Right atrium auricular region (tissue), 2 donors: ENCODE results near the gene MSH4. TPM values are rescaled to one million over a fixed set of nuclear protein-coding genes. Genes with fewer than 3 reads are reported as not detected.

Experiments used
- DNase-seq: peaks from one replicate; pipeline ENCODE4 v3.0.0-alpha.2; 2019; ENCODE audit warnings: low spot score
- H3K27ac ChIP-seq, 2 donors: fragments of 200-600 bp; sonication (generic); 1 replicate in 1 of 2; 2 replicates in 1 of 2; pipeline ENCODE4 v1.5.1; 2016 to 2019
- H3K27me3 ChIP-seq, 2 donors: fragments of 200-600 bp; sonication (generic); one replicate each; pipeline versions ENCODE4 v1.5.1 to v1.6.0; 2017 to 2019
- H3K36me3 ChIP-seq: fragments of 200-600 bp; sonication (generic); one replicate; pipeline ENCODE4 v1.5.1; 2016
- H3K4me1 ChIP-seq, 2 donors: fragments of 200-600 bp; sonication (generic); one replicate each; pipeline versions ENCODE4 v1.5.1 to v1.6.0; 2017 to 2019
- H3K4me3 ChIP-seq, 2 donors: fragments of 200-600 bp; sonication (generic); 1 replicate in 1 of 2; 2 replicates in 1 of 2; pipeline ENCODE4 v1.5.1; 2017 to 2019; ENCODE audit warnings: mild to moderate bottlenecking in 1 of 2, moderate library complexity in 1 of 2
- H3K9me3 ChIP-seq, 2 donors: fragments of 200-600 bp; sonication (generic); one replicate each; pipeline ENCODE4 v1.5.1; 2019
- CTCF ChIP-seq, 2 donors: fragments of 200-600 bp; sonication (generic); IDR thresholded peaks; one replicate each; pipeline ENCODE4 v1.5.1; 2019; ENCODE audit warnings: antibody characterized with exemption in 2 of 2
- total RNA-seq, 2 donors: library from RNA; depleted of rRNA; stranded (reverse); fragments of >200 nt; gene quantifications; one replicate each; pipeline ENCODE4 v1.1.0, GENCODE V29; 2016

MSH4 gene
- total RNA-seq, 2 donors from 2014 or later, result 0.11 to 0.12 TPM

GRCh38 chr1:75954586-75954985 is 157.9 kb downstream of the MSH4 start:
- Histone ChIP-seq H3K27ac (no peak overlapping the region), H3K36me3 (no peaks in the 10 kb centered on the region), H3K9me3 (no peaks in the 10 kb centered on the region), H3K4me1 (no peaks in the 10 kb centered on the region), H3K27me3 (no peaks in the 10 kb centered on the region), H3K4me3 (no peak overlapping the region)
- DNase-seq, result no peak
- no peak for TF ChIP-seq CTCF (IDR thresholded peaks at IDR 0.05)

Other genes with a start within 250 kb of the MSH4 start
- gene SLC44A5, start 185.8 kb upstream of the MSH4 start, total RNA-seq, result 1 to 10 TPM; 1.2 to 2.0 TPM
- 100 to 1,000 TPM; 101 to 178 TPM for gene ACADM, start 72.2 kb upstream of the MSH4 start, total RNA-seq
- 10 to 100 TPM; 38.5 to 42.2 TPM for gene RABGGTB, start 10.6 kb upstream of the MSH4 start, total RNA-seq
- not detected for gene ASB17, start 135.5 kb downstream of the MSH4 start, total RNA-seq